HG03520 (cell line): ENCODE data around the gene GSTK1.
"Not testable (repeated sequence)": the region's sequence is repeated elsewhere in the genome, so short reads cannot be mapped to it uniquely, and the experiment has no call there.

Source experiments
- ATAC-seq: cut with Tn5 transposase; IDR thresholded peaks from one replicate; pipeline ENCODE4 v1.9.1; 2021; ENCODE audit warnings: mild to moderate bottlenecking, moderate library complexity; ENCODE audit not compliant: unreplicated experiment

Gene GSTK1

DNA sequence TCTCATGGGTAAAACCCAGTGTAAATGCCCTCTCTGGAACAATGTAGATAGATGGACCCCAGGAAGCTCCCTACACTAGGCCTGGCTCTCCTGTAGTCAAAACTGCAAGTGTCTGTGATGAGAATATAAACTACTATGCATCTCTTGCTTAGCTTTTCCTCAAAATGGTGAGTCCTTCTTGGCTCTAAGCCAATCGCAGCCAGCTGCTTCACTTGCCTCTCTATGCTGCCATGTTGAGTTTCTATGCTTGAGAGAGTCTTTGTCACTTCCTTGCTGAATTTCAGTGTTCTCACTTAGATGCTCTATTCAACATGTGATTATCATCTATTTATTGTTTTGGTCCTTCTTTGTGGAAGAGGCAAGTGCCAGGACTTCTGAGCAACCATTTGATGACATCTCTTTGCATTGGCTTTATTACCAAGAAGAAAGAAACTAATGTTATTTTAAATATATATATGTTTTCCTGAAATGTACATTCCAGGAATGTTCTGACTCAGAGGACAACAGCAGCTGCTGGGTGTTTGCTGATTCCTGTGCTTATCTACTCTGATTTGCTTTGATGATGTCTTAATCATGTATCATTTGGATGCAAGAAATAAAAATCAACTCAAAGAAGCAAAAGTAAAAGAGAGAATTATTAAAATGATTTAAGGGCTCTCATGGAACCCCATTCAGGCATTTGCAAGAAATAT, 24.8 kb upstream of the GSTK1 start:
- no peak for ATAC-seq

DNA sequence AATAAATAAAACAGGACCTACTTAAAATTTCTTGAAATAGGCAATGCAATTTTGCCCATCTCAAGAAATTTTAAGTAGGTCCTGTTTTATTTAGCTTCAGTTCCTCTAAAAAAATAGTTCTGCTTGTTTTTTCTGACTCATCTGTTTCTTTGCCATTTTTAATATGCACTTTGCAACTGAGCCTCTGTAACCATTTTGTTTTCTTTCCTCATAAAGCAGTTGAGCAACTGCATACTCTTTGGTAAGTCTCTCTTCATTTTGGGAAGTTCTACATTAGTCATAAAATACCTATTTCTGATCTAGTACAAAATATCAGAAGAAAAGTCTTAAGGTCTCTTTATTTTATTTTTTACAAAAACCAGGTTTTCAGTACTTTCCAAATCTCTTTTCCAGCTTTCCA, 23.4 kb upstream of the GSTK1 start:
- ATAC-seq: no peak

DNA sequence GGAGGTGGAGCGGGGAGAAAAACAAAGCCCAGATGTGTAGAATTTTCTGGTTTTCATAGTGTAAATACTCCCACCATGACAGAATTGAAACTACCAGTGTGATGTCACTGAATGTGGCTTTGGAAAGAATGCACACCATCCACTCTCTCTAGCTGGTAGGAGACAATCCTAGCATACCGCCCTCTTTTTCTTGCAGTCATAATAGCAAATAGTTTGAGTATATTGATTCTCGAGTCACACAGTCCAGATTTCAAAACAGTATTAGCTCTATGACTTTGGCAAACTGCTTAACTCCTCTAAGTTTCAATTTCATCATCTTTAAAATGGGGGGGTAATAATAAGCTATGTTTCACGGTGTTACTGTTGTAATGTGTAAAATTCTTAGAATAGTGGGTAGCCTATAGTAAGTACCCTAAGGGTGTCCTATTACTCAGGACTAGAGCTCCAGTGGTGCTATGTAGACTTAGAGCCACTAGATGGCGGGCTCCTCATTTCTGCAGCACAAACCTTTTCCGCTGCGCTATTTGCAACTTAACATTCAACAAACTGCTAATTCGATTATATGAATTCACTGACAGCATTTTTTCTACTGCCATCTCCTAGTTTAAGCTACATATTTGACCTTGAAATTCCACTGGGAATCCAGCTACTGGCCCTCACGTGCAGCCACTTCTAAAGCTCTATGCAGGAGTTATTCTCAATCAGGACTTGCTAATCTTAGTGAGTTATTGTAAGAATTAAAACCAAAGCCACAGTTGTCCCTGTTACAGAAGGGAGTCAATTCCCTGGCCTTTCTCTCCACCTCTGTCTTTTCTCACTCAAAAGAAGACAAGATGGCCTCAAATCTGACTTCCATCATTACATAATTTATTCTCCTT, 22.7 kb upstream of the GSTK1 start:
- ATAC-seq: peak; percentile 94

DNA sequence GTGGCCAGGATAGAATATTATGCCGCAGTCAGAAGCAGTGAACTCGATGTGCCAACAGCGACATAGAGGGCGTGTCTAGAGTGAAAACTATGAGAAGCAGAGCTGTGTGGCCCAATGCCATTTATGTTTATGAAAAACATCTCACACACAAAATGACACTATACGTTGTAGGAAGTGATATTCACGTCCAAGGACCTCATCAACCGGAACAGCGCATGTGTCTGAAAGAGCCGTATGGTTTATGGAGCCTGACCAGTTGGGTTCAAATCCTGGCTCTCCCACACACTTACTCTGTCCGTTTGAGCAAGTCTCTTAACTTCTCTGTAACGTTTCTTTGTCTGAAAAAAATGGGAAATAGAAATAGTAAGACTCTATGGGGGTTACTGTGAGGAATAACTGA, 20.9 kb upstream of the GSTK1 start:
- ATAC-seq: no peak

DNA sequence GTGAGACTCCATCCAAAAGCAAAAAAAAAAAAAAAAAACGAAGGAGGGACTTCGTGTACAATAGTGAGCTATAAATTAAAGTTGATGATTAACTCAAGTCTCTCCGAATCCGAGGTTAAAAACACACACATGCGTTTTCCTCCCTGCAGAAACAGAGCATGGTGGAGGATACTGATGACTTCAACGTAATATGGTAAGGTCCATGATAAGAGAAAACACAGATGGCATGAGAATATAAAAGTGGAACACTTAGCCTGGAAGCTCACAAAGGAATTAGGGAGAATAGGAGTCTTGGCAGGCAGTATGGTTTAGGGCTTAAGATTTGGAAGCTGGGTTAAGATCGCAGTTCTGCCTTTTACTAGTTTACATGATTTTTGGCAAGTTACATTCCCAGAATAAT, 20.1 kb upstream of the GSTK1 start:
- no peak for ATAC-seq

DNA sequence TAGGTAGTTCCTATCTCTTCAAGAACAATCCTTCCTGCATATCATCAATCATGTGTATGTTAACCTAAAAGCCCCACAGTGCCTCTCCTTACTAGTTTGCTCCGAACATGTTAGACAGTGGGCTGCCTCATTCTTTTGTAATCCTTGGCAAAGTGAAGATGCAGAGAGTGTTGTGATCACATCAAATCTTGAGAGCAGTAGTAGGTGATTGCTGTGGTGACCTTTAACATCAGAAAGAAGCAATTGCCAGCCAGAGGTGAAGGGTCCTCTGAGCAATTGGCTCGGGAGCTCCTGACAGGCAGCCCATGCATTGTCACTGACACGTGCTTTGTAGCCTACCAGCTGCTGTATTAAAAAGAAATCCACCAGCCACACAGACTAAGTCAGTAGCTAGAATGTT, 19.6 kb upstream of the GSTK1 start:
- ATAC-seq: no peak

DNA sequence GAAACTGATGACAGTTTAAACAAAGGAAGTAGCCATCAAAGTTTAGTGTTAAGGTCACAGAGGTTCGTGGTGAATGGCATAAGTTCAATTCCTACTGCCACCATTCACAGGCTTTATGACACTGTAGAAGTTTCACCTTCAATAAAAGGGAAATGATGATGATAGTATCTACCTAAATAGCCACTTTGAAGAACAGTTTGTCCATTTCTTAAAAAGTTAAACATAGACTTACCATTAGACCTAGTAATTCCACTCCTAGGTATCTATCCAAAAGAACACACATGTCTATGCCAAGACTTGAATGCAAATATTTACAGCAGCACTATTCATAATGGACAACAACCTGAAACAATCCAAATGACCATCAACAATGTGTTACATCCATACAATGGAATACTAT, 18.9 kb upstream of the GSTK1 start:
- ATAC-seq: no peak

DNA sequence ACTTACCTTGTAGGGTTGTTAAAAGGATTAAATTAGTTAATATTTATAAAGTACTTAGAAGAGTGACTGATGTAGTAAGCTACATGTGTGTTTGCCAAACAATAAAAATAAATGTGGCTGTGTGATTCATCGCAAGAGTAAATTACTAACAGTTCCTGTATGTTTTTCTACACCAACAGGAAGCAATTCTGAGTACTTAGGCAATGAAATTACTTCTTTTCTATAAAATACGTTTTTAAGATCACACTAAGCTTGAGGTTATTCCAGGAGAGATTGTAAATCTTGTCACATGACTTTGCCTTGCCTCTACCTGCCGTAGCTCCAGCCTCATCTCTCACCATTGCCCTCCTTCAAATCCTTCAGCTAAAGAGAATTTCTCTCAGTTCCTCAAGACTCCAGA, 18.1 kb upstream of the GSTK1 start:
- no peak for ATAC-seq

DNA sequence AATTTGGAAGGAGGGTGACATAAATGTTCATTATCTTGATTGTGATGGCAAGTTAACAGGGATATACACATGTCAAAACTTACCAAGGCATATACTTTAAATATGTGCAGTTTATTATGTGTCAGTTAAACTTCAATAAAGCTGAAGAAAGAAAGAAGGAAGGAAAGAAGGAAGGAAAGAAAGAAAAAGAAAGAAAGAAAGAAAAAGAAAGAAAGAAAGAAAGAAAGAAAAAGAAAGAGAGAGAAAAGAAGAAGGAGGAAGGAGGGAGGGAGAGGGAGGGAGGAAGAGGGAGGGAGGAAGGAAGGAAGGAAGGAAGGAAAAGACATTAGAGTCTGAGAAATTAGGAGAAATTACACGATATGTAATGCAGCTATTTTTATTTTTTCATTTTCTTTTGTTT, 15.9 kb upstream of the GSTK1 start:
- no peak for ATAC-seq

DNA sequence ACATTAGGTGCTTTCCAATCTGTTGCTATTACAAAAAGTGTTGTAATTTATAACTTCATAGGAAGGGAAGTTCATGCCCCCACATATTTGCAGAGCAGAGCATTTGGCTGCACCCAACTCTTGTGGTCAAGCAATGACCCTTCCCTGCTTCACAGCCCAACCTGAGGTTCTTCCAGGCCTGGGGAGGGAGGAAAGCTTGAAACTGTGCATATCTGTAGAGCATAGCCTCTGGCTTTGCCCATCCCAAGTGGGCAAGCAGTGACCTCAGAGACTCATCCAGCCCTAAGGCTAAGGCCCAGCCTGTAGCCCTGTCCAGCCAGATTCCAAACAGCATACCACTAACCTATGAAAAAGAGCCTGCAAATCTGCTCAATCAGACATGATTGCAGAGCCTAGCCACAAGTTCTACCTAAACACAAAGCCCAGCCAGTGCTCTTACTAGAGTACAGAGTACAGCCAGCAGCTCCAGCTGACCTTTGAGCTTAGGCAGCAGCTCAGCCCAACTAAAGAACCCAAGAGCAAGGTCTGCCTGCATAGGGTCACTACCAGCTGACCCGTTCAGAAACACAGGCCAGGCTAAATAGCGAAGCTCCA, 14.4 kb upstream of the GSTK1 start:
- no peak for ATAC-seq

DNA sequence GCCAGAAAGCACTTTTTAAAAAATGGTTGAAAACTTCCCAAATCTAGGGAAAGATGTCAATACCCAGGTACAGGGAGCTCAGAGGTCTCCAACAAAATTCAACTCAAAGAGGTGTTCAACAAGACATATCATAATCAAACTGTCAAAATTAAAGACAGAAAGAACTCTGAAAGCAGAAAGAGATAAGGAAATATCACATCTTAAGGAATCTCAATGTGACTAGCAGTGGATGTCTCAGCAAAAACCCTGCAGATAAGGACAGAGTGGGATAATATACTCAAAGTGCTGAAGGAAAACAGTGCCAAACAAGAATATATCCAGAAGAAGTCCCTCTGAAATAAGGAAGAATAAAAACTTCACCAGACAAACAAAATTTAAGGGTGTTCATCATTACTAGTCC, 13.0 kb upstream of the GSTK1 start:
- ATAC-seq: no peak

DNA sequence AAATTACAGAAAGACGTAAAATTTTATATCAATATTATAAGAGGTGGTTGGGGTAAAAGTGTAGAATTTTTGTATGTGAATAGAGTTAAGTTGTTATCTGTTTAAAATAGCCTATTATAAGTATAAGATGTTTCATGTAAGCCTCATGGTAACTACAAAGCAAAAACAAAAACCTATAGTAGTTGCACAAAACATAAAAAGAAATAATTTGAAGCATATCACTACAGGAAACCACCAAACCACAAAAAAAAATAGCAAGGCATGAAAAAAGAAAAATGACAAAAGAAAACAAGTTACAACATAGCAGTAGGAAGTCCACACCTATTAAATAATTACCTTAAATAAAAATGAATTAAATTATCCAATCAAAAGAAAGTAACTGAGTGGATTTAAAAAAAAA, 12.4 kb upstream of the GSTK1 start:
- no peak for ATAC-seq

DNA sequence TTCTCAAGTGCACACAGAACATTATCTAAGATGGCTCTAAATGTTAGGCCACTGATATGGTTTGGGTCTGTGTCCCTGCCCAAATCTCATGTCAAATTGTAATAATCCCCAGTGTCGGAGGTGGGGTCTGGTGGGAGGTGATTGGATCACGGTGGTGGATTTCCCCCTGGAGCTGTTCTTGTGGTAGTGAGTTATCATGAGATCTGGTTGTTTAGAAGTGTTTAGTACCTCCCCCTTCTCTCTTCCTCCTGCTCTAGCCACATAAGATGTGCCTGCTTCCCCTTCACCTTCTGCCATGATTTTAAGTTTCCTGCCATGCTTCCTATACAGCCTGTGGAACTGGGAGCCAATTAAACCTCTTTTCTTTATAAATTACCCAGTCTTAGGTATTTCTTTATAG, 11.2 kb upstream of the GSTK1 start:
- no peak for ATAC-seq

DNA sequence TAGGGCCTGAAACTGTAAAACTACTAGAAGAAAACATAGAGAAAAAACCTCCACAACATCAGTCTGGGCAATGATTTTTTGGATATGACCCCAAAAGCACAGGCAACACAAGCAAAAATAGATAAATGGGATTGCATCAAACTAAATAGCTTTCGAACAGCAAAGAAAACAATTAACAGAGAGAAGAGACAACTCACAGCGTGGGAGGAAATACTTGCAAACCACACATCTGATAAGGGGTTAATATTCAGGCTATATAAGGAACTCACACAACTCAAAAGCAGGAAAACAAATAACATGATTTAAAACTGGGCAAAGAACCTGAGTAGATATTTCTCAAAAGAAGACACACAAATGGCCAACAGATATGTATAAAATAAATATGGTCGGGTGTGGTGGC, 7.7 kb upstream of the GSTK1 start:
- no peak for ATAC-seq

DNA sequence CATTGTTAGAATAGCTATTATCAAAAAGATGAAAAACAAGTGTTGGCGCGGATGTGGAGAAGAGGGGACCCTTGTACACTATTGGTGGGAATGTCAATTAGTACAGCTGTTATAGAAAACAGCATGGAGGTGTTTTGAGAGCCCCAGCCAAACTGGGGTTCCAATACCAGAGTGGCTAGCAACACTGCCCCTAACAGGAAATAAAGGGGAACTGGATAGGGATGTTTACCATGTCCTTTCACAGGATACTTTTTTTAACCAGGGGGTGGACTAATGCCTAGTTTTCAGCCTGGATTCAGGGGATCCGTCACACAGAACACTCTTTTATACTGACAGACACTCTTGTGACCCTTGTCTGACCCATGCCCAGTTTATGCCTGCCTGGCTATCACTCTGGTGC, 6.9 kb upstream of the GSTK1 start:
- ATAC-seq: peak; percentile 16

DNA sequence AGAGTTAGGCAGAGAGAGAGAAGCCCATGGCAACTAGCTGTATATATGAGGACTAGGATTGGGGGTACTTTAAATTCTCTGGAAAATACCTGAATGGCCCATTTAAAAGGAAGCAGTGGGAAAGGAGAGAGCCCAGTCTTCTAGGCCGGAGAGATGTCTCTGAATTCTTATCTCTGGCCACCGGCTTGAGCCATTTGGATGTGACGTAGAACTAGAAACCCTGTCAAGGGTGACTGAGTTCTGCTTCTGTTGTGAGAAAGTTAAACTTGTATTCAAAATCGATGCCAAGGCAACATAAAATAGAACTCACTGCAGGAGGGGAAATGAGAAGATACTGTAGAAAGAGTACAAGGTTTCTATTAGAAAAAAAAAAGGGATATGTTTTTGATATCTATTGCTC, 6.3 kb upstream of the GSTK1 start:
- ATAC-seq: peak; percentile 67

DNA sequence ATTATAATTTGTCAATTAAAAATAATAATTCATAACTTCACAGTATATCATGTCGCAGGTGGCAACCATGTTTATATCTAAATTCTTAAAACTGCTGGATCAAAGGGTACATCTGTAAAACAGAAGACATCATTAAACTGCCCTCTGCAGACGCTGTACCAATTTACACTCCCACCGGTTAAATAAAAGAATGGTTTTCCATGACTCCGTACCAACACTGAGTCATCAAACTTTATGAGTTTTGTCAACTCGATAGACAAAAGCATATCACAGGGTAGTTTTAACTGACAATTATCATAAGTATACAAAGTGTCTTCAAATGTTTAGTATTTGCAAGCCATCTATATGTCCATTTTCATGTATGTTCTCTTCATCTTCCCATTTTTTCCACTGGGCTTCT, 5.7 kb upstream of the GSTK1 start:
- no peak for ATAC-seq

DNA sequence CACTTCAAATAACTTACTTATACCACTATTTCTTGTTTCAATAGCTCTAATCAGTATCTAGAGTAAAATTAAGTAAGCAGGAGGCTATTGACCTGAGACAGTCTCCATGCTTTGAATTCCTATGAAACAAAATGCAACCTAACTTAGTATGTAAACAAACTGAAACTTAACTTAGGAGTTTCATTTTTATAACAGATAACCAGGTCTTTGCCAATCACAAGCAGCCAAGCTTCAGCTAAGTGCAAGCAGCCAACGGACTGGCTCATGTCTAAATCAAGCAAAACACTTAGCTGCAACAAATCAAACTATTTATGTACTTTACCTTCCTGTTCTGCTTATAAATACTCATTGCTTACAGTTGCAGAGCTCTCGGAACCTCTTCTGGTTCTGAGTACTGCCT, 4.4 kb upstream of the GSTK1 start:
- peak; percentile 38 for ATAC-seq

DNA sequence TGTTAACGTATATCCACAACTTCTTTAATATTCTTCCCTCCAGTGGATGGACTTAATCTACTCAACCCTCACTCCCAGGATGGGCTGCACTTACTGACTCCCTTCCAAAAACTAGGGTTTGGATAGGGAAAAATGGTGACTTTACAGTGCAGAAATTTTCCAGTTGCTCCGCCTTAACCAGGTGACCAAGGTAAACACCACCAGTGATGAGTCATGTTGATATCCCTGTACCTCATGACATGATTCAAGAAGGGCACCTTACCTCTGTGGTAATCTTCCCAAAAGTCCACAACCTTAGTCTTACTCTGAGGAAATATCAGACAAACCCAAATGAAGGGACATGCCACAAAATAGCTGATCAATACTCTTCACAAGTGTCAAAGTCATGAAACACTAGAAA, 3.5 kb upstream of the GSTK1 start:
- no peak for ATAC-seq

DNA sequence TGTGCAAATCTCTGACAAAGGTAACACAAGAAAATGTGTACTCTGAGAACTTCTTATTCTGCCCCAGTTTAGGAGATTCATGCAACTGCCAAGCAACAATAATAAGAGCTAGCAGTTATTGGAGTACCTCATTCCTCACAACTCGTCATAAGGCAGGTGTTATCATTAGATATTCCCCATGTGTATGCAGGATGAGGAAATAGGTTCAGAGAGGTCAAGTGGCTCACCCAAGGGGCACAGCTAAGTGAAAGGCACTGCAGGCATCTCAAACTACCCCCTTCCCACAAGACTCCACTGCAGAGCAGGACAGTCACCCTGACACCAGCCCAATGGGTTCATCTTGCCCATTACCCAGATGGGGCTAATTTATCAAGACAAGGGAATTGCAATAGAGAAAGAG, 1.3 kb upstream of the GSTK1 start:
- no peak for ATAC-seq

DNA sequence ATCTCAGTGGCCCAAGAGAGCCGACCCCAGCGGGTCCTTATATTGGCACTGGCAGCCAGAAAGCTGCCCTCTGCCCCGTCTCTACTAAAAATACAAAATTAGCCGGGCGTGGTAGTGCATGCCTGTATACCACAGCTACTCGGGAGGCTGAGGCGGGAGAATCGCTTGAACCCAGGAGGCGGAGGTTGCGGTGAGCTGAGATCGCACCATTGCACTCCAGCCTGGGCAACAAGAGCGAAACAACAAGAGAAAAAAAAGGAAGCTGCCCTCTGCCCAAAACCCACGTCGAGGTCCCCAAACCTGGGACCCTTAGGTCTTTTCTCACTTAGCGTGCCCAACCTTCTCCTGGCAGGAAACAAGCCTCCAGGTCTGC, 941 bp downstream of the GSTK1 start:
- not testable (repeated sequence) for ATAC-seq

DNA sequence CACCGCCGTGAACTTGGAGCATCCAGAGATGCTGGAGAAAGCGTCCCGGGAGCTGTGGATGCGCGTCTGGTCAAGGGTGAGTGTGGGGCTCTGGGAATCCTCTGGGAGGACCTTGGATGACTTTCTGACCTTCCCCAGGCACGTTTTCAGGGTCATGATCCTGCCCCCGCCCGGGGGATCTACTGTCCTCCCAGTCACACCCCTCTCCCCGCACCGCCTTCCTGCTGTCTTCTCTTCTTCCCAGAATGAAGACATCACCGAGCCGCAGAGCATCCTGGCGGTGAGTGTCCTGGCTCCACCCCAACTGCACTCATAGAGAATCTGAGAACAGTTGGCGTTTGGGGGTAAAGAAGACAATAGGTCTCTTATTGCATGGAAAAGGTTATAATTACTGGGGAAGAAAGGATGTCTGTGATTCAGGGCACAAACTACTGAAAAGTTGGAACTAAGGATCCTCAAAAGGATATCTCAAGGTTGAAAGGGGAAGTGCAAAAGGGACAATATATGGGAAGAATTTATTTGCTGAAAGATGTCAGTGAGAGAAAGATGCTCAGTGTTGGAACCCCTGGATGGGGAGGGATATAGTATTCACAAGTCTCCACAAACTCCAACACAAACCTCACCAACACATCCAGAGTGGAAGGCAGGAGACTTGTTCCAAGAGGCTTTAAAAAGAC, 1.9 kb downstream of the GSTK1 start:
- ATAC-seq: no peak
